Activated CD8-positive, alpha-beta T cell treated with anti-CD3 and anti-CD28 coated beads for 36 hours (primary cell): ENCODE measurements around the gene TRIAP1. TPM values are rescaled to one million over a fixed set of nuclear protein-coding genes. Genes with fewer than 3 reads are reported as not detected.
"Not testable (repeated sequence)": the region's sequence is repeated elsewhere in the genome, so short reads cannot be mapped to it uniquely, and the experiment has no call there.

Source experiments
- ATAC-seq: fragments of 200-7000 bp; cut with Tn5 transposase; one replicate; pipeline ENCODE4 v1.10.0; 2021; ENCODE audit warnings: mild to moderate bottlenecking, moderate library complexity
- CTCF ChIA-PET: fragments of 350-600 bp; sonication (Branson Sonifier 250); formaldehyde crosslinking; loops from one replicate; lab custom pipeline; 2021; ENCODE audit warnings: antibody characterized with exemption; lab: Charles Lee
- POLR2A ChIA-PET: fragments of 350-600 bp; sonication (Branson Sonifier 250); formaldehyde crosslinking; loops from one replicate; lab custom pipeline; 2021; ENCODE audit warnings: antibody characterized with exemption; lab: Charles Lee
- DNase-seq: peaks from one replicate; pipeline ENCODE4 v3.0.0-alpha.2; 2020
- H3K27ac Mint-ChIP-seq: one replicate; pipeline ENCODE4 v1.8.0; 2021; ENCODE audit warnings: mild to moderate bottlenecking, mixed read lengths
- H3K27me3 Mint-ChIP-seq: one replicate; pipeline ENCODE4 v1.8.0; 2021; ENCODE audit warnings: mixed read lengths
- H3K36me3 Mint-ChIP-seq: one replicate; pipeline ENCODE4 v1.8.0; 2021; ENCODE audit warnings: low read depth, mixed read lengths
- H3K4me1 Mint-ChIP-seq: one replicate; pipeline ENCODE4 v1.8.0; 2021; ENCODE audit warnings: low read depth, mixed read lengths
- H3K4me3 Mint-ChIP-seq: one replicate; pipeline ENCODE4 v1.8.0; 2021; ENCODE audit warnings: mild to moderate bottlenecking, moderate library complexity, mixed read lengths
- H3K9me3 Mint-ChIP-seq: one replicate; pipeline ENCODE4 v1.8.0; 2021; ENCODE audit warnings: mixed read lengths
- intact Hi-C: fragments of 100-400 bp; cut with micrococcal nuclease; formaldehyde crosslinking; loops from one replicate; pipeline ENCODE4 v1.10.0; 2022
- total RNA-seq, 2 experiments: library from RNA; stranded (reverse); gene quantifications; one replicate each; pipeline ENCODE4 v1.2.3, GENCODE V29; 2021
- TF ChIP-seq, protein P1 (sequence below): fragments of 200-600 bp; IDR thresholded peaks from one replicate; pipeline ENCODE4 v1.8.0; 2022; ENCODE audit warnings: antibody characterized with exemption, mild to moderate bottlenecking

The TRIAP1 gene
- total RNA-seq, 2 experiments from 2014 or later = 43.1 to 45.1 TPM

DNA sequence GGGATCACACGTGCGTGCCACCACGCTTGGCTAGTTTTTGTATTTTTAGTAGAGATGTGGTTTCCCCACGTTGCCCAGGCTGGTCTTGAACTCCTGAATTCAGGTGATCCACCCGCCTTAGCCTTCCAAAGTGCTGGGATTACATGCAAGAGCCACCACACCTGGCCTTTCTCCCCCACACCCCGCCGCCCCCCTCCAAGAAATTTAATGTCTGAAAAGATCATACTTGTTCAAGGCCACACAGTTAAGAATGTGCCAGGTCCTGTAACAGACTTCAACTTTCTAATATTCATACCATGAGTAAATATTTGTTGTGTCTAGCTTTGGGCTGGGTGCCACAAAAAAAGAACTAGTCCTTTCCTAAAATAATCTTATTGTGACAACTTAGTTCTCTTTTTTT, 9.1 kb upstream of the TRIAP1 start:
- ChIA-PET POLR2A (interaction anchor here (0.6 to 3.6 kb wide), 3 partner anchors 13 to 128 kb away, joined by 5 to 26 read pairs (median 6); partner anchors contain the start of gene SRSF9), CTCF (interaction anchor here (12.0 kb wide), 1 partner anchor 11 kb away, joined by 110 read pairs; the partner anchor contains the start of gene SRSF9)
- no peak for DNase-seq
- H3K4me1 Mint-ChIP-seq = peaks cover 13% of the 10 kb centered on the region
- intact Hi-C loops = no loop called here
- ATAC-seq = no peak
- H3K27me3 Mint-ChIP-seq = no peaks in the 10 kb centered on the region
- no peak overlapping the region for H3K27ac Mint-ChIP-seq
- TF ChIP-seq, protein P1, sequence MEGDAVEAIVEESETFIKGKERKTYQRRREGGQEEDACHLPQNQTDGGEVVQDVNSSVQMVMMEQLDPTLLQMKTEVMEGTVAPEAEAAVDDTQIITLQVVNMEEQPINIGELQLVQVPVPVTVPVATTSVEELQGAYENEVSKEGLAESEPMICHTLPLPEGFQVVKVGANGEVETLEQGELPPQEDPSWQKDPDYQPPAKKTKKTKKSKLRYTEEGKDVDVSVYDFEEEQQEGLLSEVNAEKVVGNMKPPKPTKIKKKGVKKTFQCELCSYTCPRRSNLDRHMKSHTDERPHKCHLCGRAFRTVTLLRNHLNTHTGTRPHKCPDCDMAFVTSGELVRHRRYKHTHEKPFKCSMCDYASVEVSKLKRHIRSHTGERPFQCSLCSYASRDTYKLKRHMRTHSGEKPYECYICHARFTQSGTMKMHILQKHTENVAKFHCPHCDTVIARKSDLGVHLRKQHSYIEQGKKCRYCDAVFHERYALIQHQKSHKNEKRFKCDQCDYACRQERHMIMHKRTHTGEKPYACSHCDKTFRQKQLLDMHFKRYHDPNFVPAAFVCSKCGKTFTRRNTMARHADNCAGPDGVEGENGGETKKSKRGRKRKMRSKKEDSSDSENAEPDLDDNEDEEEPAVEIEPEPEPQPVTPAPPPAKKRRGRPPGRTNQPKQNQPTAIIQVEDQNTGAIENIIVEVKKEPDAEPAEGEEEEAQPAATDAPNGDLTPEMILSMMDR = no peak
- no peaks in the 10 kb centered on the region for H3K9me3 Mint-ChIP-seq
- no peak overlapping the region for H3K4me3 Mint-ChIP-seq
- peaks cover 43% of the 10 kb centered on the region for H3K36me3 Mint-ChIP-seq

DNA sequence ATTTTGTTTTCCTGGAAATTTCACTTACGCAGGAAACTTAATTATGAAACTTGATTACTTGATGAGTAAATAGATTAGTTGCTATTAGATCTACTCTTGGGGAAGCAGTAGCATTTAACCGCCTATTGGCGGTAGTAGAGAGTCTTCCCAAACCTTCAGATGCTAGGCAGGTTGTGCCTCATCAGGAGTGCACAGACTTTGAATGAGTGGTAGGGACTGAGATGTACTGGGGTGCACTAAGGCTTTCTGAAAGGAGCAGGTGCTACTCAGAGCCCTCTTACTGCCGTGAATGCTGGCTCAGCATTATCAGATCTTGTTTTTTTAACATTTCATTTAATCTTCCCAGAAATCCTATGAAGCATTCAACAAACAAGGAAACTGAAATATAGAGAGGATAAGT, 7.8 kb upstream of the TRIAP1 start:
- ATAC-seq (peak; percentile 97), DNase-seq (peak; percentile 32)
- CTCF ChIA-PET = interaction anchor here (1.0 to 12.0 kb wide), 8 partner anchors 13 to 226 kb away, joined by 3 to 110 read pairs (median 4); partner anchors contain the start of gene SRSF9
- POLR2A ChIA-PET = interaction anchor here (1.0 to 3.6 kb wide), 5 partner anchors 9 to 15 kb away, joined by 3 to 26 read pairs (median 4); partner anchors contain the start of gene SRSF9
- no peaks in the 10 kb centered on the region for H3K27me3 Mint-ChIP-seq
- TF ChIP-seq, protein P1 = peak; percentile 71
- H3K27ac Mint-ChIP-seq = peak overlapping the region; percentile 11
- H3K9me3 Mint-ChIP-seq = no peaks in the 10 kb centered on the region
- intact Hi-C loops = no loop called here
- no peak overlapping the region for H3K4me3 Mint-ChIP-seq
- H3K4me1 Mint-ChIP-seq = peaks cover 15% of the 10 kb centered on the region
- H3K36me3 Mint-ChIP-seq = peaks cover 38% of the 10 kb centered on the region

DNA sequence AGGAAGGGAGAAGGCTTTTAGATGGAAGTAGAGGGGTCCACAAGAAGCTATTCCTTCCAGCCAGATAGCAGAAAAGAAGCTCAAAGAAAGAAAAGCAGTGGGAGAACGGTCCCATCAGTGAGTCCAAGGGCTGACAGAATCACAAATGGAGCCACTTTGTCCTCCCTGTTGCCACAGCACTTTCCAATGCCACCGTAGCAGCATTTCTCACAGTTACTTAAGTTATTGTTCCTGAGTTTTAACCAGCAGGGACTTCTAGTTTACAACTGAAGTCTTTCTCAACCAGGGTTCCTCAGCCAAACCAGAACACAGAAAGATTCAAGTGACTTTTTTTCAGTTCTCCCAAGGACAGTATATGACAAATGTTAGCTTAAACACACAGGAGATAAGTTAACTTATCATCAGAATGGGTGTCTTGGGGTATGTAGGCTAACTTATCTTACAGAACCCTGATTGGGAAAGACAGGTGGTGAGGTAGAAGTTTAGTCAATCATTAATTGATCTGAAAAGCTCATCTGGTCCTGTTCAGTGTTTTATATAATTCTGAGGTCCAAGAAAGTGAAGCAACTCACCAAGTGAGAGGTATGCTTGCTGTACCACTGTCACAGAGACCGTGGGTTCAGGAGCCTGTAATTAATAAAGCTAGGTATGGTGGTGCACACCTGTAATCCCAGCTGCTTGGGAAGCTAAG, 7.0 kb upstream of the TRIAP1 start:
- ATAC-seq = no peak
- no peak for DNase-seq
- intact Hi-C loops = no loop called here
- no peaks in the 10 kb centered on the region for H3K27me3 Mint-ChIP-seq
- no peak overlapping the region for H3K4me3 Mint-ChIP-seq
- ChIA-PET CTCF (interaction anchor here (1.0 to 12.0 kb wide), 8 partner anchors 13 to 225 kb away, joined by 3 to 110 read pairs (median 4); partner anchors contain the start of genes SIRT4 and SRSF9), POLR2A (interaction anchor here (1.0 to 2.2 kb wide), 5 partner anchors 11 to 15 kb away, joined by 3 to 10 read pairs (median 4); partner anchors contain the start of gene SRSF9)
- TF ChIP-seq, protein P1 = no peak
- H3K9me3 Mint-ChIP-seq = no peaks in the 10 kb centered on the region
- peak overlapping the region; percentile 49 for H3K27ac Mint-ChIP-seq
- peaks cover 15% of the 10 kb centered on the region for H3K4me1 Mint-ChIP-seq
- H3K36me3 Mint-ChIP-seq = peaks cover 34% of the 10 kb centered on the region

DNA sequence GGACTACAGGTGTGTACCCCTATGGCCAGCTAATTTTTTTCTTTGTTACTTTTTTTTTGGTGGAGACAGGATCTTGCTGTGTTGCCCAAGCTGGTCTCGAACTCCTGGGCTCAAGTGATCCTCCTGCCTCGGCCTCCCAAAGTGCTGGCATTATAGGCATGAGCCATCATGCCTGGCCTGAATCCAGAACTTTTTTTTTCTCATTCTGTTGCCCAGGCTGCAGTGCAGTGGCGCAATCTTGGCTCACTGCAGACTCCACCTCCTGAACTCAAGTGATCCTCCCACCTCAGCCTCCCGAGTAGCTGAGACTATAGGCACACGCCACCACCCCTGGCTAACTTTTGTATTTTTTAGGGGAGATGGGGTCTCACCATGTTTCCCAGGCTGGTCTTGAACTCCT, 6.3 kb upstream of the TRIAP1 start:
- DNase-seq, ATAC-seq, intact Hi-C loops, H3K27me3 Mint-ChIP-seq, H3K27ac Mint-ChIP-seq, H3K9me3 Mint-ChIP-seq, H3K4me3 Mint-ChIP-seq: not testable (repeated sequence)
- H3K36me3 Mint-ChIP-seq = peaks cover 35% of the 10 kb centered on the region
- POLR2A ChIA-PET = interaction anchor here (1.0 to 2.2 kb wide), 5 partner anchors 12 to 251 kb away, joined by 3 to 10 read pairs (median 3); partner anchors contain the start of gene SRSF9
- peaks cover 21% of the 10 kb centered on the region for H3K4me1 Mint-ChIP-seq
- CTCF ChIA-PET = interaction anchor here (1.0 to 12.0 kb wide), 4 partner anchors 12 to 150 kb away, joined by 3 to 110 read pairs (median 4); partner anchors contain the start of genes SIRT4 and SRSF9

DNA sequence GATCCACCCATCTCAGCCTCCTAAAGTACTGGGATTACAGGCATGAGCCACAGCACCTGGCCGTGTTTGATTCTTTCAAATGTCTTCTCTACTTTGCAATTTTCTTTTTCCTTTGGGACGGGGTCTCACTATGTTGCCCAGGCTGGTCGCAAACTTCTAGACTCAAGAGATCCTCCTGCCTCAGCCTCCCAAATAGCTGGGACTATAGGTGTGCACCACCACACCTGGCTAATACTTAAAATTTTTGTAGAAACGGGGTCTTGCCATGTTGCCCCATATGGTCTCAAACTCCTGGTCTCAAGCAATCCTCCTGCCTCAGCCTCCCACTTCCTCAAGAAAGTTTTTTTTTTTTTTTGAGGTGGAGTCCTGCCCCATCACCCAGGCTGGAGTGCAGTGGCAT, 1.8 kb upstream of the TRIAP1 start:
- peaks cover 35% of the 10 kb centered on the region for H3K4me1 Mint-ChIP-seq
- intact Hi-C loops = no loop called here
- no peaks in the 10 kb centered on the region for H3K27me3 Mint-ChIP-seq
- ATAC-seq = no peak
- peaks cover 33% of the 10 kb centered on the region for H3K36me3 Mint-ChIP-seq
- no peak overlapping the region for H3K27ac Mint-ChIP-seq
- ChIA-PET POLR2A (interaction anchor here (1.3 to 4.3 kb wide), 6 partner anchors 9 to 87 kb away, joined by 4 to 18 read pairs (median 10); partner anchors contain the start of gene SRSF9), CTCF (interaction anchor here (0.9 to 2.1 kb wide), 6 partner anchors 8 to 24 kb away, joined by 3 to 11 read pairs (median 4); no protein-coding TSS in a partner anchor)
- H3K9me3 Mint-ChIP-seq = no peaks in the 10 kb centered on the region
- DNase-seq = no peak
- TF ChIP-seq, protein P1 = no peak
- peak overlapping the region; percentile 94 for H3K4me3 Mint-ChIP-seq

DNA sequence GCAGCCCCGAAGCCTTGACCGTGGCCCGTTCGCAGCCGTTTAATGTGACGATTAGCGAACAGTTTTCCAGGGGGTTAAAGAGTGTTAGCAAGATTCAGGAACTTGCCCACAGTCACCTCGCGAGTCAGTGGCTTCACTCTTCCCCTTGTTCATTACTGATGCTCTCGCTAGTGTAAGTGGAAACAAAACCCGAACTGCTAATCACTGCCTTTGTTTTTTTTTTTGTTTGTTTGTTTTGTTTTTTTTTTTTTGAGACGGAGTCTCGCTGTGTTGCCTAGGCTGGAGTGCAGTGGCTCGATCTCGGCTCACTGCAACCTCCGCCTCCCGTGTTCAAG, 627 bp upstream of the TRIAP1 start:
- not testable (repeated sequence) for H3K27me3 Mint-ChIP-seq

More for the DNA sequence above, 627 bp upstream of the TRIAP1 start:
- DNase-seq, H3K9me3 Mint-ChIP-seq, intact Hi-C loops, ATAC-seq: not testable (repeated sequence)
- POLR2A ChIA-PET = interaction anchor here (1.2 to 4.3 kb wide), 7 partner anchors 9 to 88 kb away, joined by 3 to 18 read pairs (median 8); partner anchors contain the start of genes COX6A1 and SRSF9
- CTCF ChIA-PET = interaction anchor here (1.1 to 2.1 kb wide), 5 partner anchors 8 to 25 kb away, joined by 3 to 11 read pairs (median 5); partner anchors contain the start of gene SRSF9
- peaks cover 38% of the 10 kb centered on the region for H3K4me1 Mint-ChIP-seq
- H3K27ac Mint-ChIP-seq = peak overlapping the region; percentile 97
- H3K36me3 Mint-ChIP-seq = peaks cover 37% of the 10 kb centered on the region
- H3K4me3 Mint-ChIP-seq = peak overlapping the region; percentile 94
